Astrocyte of the hippocampus (primary cell): ENCODE results near the gene MYADML2.
A peak's percentile ranks its signal among the peaks of the same experiment; 100 is the strongest.
"Not testable (repeated sequence)": the region's sequence is repeated elsewhere in the genome, so short reads cannot be mapped to it uniquely, and the experiment has no call there.

Experiments used
- DNase-seq: peaks from one replicate; pipeline ENCODE4 v3.0.0; 2011; ENCODE audit warnings: low read depth, low spot score

The MYADML2 gene, protein sequence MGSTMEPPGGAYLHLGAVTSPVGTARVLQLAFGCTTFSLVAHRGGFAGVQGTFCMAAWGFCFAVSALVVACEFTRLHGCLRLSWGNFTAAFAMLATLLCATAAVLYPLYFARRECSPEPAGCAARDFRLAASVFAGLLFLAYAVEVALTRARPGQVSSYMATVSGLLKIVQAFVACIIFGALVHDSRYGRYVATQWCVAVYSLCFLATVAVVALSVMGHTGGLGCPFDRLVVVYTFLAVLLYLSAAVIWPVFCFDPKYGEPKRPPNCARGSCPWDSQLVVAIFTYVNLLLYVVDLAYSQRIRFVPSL

DNA sequence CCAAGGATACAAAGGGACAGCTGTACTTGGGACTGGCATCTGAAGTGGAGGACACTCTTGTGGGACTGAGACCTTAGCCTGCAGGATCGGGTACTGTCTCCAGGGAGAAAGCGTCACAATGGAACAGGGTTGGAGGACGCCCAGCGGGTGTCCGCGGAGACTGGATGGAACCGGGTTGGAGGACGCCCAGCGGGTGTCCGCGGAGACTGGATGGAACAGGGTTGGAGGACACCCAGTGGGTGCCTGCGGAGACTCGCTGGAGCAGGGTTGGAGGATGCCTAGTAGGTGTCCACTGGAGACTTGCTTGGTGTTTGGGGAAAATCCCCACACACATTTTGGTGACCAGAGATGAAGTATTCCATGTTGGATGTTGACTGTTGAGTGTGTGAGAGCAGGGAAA, at the start of gene MYADML2:
TSS of gene MYADML2 (minus strand) at position 45 of the 400 bp plus-strand sequence. CDS start 5,492 bp downstream, outside the sequence.
- no peak for DNase-seq

DNA sequence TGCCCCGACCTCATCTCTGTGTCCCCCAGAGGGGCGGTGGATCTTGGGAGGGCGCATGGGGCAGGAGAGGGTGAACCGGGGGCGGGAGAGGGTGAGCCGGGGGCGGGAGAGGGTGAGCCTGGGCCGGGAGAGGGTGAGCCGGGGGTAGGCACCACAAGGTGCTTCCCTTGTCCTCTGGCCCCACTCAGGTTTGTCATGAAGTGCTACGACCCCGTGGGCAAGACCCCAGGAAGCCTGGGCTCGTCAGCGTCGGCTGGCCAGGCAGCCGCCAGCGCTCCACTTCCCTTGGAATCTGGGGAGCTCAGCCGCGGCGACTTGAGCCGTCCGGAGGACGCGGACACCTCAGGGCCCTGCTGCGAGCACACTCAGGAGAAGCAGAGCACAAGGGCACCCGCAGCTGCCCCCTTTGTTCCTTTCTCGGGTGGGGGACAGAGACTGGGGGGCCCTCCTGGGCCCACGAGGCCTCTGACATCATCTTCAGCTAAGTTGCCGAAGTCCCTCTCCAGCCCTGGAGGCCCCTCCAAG, 49.3 kb upstream of the MYADML2 start:
- no peak for DNase-seq

DNA sequence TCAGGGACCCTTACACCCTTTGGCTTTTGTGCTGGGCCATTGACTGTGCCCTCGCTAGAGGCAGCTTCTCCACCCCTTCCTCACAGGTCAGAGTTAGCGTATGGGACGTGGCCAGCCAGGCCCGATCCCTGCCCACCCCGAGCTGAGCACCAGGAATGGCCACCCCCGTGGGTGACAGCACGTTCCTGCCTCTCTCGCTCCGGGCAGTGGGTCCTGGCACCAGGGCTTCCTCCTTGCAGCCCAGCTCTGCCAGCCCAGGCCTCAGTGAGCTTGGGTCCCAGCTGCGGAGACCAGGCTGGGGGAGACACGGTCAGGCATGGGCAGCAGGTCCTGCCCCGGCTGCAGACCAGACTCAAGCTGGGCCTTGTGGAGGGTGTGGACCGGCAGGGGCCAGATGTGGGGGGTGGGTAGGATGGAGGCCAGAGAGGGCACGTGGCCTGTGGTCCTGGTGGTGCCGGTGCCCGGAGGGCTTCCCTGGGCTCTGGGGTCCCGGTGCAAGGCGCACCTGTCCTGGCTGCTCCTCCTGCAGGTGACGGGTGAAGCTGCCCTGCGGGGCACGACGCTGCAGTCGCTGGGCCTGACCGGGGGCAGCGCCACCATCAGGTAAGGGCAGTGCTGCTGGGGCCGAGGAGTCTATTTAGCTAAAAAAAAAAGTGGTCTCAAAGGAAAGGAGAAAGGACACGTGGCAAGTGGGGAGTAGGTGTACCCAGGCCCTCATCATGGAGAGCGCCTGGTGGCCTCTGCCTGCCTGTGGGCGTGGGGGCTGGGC, 48.6 kb upstream of the MYADML2 start:
- DNase-seq = no peak

DNA sequence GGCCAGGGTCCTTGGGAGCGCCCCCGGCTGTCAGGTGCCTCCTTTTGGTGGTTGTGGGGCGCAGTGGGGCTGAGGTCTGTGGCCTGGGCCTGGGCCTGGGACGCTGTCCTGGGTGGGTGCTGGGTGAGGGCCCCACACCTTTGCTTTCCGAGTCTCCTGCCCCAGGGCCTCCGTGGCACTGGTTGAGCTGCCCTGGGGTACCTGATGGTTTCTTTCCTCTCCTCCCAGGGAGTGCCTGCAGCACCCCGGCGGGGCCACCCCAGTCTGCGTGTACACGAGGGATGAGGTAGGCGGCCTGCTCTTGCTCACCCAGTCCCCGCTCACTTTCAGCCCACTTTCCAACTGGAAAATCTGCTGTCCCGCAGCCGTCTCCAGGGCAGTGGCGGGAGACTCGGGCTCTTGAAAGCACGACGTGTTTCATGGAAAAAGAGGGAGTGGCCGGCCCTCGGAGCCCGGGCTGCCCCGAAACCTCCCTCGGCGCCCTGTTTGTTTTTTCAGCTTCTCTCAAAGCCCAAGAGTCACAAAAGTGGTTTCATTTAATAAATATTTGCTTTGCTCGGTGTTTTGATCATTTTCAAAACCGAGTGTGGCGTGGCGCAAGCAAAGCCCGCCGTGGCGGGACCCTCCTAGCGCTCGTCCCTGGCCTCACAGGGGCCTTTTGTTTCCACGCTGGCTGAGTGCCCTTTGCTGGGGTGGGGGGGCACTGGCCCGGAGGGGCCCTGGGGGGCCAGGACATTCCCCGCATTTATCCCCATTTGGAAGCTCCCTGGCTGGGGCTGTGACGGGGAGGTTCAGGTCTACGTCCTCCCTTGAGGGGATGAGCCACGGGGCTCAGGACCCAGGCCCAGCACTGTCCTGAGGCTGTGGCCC, 47.8 kb upstream of the MYADML2 start:
- DNase-seq = peak; percentile 53

DNA sequence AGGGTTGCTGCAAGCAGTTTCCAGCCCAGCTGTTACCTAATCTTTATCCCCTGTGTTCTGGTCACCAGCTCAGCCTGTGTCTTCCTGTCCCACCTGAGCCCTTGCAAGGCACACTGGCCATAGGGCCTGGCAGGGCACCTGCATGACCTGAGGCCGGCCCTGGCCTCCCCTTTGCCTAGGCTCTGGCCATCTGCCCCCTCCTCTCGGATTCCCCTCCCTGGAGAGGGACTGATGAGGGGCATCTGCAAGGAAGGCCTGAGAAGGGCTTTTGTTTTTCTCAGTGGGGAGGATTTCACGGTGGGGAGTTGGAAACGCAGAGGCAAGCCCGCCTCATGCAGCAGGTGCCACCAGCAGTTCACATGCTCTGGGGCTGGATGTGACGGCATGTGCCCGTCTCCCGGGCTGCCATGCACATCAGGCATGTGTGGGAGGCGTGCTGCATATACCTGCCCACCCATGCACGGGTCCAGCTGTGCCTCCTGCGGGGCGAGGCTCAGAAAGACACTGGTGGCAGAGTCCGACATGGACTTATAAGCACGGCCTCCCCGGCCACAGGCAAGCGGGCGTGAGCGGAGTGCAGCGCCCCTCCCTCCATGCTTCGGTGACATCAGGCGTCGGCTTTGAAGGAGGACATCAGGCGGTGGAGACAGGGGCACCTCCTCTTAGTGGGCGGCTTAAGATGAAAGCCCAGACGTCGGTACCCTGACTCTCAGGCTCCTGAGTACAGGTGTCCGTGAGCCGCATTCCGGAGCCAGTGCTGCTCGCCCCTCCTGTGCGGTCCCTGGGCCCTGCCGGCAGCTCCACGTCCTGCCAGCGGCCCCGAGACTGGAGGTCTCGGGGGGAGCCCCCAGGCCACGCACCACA, 46.9 kb upstream of the MYADML2 start:
- no peak for DNase-seq

DNA sequence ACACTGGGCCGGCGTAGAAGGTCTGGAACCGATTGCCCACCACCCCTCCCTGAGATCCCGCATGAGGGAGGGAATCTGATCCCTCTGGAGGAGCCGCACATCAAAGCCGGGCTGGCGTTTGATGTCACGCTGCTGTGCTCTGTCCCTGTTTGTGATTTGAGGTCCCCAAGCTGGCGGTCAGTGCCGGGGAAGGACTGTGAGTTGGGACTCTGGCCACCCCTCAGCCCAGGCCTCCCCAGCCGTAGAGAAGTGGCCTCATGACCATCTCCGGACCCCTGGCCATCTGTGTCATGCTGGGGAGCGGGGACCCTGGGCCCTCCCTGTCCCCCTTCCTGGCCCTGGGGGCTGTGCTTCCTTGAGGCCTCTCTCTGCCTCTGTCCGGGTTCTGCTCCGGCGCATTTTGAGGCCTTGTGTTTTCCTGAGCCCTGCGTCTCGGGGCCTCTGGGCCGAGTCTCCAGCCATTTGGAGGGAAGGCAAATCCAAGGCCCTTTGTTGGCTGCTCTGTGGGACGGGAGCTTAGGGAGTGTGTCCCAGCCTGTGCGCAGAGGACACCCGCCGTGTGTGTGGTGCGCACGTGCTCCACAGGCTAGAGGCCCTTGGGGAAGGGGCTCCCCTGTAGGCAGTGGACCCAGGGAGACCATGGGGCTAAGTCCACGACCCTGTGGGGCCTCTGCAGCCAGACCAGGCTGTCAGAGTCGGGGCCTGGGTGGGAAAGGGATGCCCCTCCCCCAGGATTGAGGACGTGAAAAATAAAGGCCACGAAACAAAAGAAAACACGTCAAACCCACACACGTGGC, 45.5 kb upstream of the MYADML2 start:
- no peak for DNase-seq

DNA sequence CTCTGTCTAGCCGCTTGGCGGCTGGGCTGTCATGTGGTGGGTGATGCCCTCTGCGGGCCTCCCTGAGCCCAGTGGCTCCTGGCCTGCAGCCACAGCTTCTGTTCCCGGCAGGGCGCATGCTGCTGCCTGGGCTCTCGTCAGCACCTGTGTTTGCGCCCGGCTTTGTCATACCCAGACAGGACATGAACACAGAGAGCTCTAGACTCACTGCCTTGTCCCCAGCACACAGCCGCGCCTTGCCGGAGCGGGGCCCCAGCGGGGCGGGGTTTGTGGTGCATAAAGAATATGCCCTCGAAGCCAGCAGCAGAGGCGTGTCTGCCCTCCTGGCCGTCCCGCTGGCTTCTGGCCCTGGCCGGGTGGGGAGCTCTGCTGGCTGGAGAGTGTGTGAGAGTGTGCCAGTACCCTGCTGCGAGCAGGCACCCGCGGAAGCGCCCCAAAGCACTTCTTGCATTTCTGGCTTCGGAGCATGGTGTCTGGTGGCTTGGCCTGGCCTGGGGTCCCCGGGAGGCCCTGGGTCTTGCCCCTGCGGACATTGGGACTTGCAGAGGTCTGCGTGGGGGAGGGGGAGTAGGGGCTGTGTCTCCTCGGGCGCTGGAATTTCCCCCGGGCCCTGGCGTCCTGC, 44.8 kb upstream of the MYADML2 start:
- DNase-seq = peak; percentile 85

DNA sequence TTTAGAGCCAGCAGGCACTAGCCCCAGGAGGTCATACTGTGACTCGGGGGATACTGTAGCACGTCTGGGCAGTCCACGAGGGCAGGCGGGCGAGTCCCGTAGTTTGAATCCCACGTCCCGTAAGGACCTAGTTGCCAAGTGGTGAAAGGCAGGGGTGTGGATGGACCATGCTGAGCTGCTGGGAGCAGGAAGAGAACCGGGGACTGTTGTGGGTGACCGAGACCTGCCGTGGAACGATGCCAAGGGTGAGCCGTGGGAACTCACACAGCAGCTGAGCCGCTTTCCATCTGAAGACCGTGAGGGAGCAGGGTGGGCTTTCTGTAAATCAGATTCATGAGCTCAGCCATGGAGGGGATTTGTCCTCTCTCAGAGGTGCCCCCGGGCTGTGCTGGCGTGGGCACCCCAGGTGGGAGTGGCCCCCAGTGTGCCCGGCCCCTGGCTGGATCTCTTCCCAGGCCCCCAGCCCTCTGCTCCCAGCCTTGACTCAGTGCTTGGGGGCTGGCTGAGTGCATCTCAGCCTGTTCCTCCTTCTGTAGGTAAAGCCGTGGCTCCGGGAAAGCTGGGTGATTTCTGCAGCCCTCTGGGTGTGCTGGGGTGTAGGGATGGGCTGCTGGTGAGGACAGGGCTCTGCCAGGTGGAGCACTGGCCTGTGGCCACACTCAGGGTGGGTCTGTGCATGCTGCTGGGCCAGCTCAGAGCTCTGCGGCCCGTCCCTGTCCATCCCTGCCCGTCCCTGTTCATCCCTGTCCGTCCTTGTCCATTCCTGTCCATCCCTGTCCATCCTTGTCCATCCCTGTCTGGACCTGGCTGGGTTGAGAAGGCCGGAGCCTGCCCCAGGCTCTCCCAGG, 44.0 kb upstream of the MYADML2 start:
- no peak for DNase-seq

DNA sequence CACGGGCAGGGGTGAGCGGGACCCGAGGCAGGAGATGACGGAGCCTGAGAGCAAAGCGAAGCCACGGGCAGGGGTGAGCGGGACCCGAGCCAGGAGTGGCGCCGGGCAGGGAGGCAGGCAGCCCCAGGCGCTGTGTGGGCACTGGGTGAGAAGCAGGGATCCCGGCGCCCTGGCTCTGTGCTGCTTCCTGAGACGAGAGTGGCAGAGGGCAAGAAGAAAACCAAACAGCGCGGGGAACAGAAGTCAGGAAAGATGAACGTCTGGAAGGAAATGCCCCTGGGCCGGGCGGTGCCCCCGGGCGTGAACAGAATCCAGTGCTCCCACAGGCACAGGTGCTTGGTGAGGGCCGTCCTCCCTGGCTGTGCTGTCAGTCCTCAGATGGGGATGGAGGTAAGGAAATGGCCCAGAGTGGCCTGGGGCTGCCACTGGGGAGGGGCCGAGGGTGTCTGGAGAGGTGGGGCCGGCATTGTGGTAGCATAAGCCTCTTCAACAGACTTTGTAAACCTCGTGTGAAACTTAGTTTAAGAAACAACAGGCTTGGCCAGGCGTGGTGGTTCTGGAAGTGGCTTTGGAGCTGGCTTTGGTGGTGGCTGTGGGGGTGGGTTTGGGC, 40.2 kb upstream of the MYADML2 start:
- no peak for DNase-seq

DNA sequence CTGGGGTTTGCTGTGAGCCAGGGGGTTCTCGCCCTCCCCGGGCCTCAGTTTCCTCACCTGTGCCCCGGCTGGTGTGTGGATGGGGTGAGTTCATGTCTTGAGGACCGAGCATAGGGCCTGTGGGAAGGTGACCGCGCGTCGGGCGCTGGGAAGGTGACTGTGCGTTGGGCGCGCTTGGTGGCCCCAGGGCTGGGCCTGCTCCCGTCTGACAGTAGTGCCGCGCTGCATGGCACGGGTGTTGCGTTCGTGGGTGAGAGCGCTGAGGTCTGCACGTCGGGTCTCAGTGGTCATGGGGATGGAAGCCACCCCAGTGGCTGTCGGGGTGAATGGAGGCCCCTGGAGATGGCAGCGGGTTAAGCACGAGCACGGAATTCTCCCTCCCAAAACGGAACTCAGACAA, 39.6 kb upstream of the MYADML2 start:
- no peak for DNase-seq

DNA sequence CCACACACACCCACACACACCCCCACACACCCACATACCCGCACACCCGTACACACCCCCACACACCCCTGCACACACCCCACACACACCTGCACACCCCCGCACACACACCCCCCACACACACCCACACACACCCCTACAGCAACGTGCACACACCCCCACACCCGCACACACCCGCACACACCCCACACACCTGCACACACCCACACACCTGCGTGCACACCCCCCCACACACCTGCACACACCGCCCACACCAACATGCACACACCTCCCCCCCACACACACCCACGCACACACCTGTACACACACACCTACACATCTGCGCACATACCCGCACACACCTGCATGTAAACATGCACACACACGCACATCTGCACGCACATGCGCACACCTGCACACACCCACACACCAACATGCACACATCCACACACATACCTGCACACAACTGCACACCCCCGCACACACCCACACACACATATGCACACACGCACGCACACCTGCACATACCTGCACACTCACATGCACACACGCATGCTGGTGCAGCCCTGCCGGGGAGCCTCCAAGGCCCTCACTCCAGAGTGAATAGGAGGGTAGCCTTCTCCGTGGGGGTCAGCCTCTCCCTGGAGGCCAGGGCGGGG, 37.9 kb upstream of the MYADML2 start:
- DNase-seq = no peak

DNA sequence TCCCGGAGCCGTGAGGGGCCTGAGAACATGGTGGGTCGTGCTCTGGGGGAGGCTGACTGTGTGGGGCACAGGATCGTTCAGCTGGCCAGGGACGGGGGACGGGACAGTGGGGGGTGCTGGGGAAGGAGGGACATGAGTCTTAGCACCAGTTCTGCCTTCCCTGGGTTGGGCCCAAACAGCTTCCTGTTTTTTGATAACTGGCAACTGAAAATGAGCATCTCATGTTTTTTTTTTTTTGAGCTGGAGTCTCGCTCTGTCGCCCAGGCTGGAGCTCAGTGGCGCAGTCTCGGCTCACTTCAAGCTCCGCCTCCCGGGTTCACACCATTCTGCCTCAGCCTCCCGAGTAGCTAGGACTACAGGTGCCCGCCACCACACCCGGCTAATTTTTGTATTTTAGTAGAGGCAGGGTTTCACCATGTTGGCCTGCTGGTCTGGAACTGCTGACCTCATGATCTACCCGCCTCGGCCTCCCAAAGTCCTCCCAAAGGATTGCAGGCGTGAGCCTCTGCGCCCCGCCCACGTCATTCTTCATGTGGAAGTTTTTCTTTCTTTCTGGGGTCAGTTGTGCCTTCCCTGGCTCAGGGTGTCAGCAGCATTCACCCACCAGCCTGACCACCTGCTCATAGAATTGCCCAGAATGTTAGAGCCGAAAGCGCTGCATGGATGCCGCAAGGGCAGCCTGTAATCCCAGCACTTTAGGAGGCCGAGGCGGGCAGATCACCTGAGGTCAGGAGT, 36.8 kb upstream of the MYADML2 start:
- DNase-seq = no peak

DNA sequence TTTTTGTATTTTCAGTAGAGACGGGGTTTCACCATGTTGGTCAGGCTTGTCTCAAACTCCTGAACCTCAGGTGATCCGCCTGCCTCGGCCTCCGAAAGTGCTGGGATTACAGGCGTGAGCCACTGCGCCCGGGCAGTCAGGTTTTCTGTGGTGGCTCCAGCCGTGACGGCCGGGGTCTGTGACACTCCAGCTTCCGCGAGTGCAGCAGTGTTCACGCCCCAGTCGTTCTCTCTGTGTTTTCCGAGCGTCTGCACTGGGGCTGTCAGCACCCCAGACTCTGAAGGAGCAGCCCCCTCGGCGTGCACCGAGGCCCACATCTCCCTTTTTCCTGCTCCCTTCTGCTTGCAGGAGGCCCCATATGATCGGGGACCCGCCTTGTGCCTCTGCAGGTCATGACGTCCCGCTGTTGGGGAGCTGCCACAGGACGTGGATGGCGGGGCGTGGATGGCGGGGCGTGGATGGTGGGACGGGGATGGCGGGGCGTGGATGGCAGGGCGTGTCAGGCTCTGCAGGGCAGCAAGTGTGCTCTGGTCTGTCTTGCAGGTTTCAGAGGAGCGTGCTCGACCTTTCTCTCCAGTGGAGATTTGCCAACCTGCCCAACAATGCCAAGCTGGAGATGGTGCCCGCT, 36.1 kb upstream of the MYADML2 start:
- no peak for DNase-seq

DNA sequence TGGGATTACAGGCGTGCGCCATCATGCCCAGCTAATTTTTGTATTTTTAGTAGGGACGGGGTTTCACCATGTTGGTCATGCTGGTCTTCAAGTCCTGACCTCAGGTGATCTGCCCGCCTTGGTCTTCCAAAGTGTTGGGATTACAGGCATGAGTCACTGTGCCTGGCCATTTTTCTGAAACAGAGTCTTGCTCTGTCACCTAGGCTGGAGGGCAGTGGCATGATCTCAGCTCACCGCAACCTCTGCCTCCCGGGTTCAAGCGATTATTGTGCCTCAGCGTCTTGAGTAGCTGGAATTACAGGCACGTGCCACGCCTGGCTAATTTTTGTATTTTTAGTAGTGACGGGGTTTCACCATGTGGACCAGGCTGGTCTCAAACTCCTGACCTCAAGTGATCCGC, 34.5 kb upstream of the MYADML2 start:
- not testable (repeated sequence) for DNase-seq

DNA sequence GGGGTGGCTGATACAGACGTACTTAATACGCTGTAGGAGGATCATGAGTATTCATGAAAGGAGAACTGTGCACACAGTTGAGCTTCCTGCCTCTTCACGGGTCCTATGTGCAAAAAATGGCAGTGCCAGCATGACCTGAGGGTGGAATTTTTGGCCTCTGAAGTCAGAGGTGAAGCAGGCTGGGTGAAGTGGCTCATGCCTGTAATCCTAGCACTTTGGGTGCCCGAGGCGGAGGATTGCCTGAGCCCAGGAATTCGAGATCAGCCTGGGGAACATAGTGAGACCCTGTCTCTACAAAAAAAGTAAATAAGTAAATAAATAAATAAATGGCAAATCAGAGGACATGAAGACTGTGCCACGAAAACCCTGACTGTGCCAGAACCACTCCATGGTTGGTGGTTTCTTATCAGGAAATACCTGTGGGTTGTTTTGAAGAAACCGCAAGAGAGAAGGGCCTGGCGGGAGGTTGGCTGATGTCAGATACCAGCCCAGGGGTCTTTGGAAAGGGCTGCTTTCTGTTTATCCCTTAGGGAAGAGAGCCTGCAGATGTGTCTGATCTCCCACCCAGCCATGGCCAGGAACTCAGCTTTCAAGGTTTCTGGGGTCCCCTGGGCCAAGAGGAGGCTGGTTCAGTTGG, 33.8 kb upstream of the MYADML2 start:
- DNase-seq = peak; percentile 49

DNA sequence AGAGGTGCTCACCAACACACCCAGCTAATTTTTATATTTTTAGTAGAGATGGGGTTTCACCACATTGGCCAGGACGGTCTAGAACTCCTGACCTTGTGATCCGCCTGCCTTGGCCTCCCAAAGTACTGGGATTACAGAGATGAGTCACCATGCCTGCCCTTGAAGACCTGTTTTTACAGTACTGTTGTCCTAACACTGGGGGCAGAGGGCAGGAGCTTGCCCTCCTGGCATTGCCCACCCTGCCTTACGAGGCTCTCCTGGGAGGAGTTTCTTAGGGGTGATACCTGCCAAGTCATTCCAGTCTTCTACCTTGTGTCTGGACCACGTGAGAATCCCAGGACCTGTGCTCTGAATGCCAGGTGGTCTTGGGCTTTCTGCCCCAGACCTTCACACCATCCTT, 33.1 kb upstream of the MYADML2 start:
- no peak for DNase-seq
